Trophoblast cell (in vitro differentiated cells and primary cell): ENCODE data around the gene SOST.

Experiments
- DNase-seq, 2 donors: peaks; one replicate each; pipeline ENCODE4 v3.0.0-alpha.2; 2016
- H2AFZ ChIP-seq: 2 replicates; pipeline ENCODE4 v1.6.1; 2013; ENCODE audit warnings: low read length, moderate library complexity, mild to moderate bottlenecking; ENCODE audit not compliant: insufficient read depth, poor library complexity
- H2AK5ac ChIP-seq: 2 replicates; pipeline ENCODE4 v1.6.1; 2013; ENCODE audit warnings: mild to moderate bottlenecking, low read length
- H2BK120ac ChIP-seq: 2 replicates; pipeline ENCODE4 v1.6.1; 2013; ENCODE audit warnings: low read length, mild to moderate bottlenecking, moderate library complexity; ENCODE audit not compliant: insufficient read depth, poor library complexity
- H2BK12ac ChIP-seq: 2 replicates; pipeline ENCODE4 v1.6.1; 2013; ENCODE audit warnings: mild to moderate bottlenecking, low read length, moderate library complexity
- H2BK5ac ChIP-seq: 2 replicates; pipeline ENCODE4 v1.6.1; 2013; ENCODE audit warnings: low read length, low read depth, moderate library complexity, mild to moderate bottlenecking; ENCODE audit not compliant: poor library complexity
- H3K14ac ChIP-seq: 2 replicates; pipeline ENCODE4 v1.6.1; 2013; ENCODE audit warnings: mild to moderate bottlenecking, low read length
- H3K18ac ChIP-seq: 2 replicates; pipeline ENCODE4 v1.6.1; 2013; ENCODE audit warnings: mild to moderate bottlenecking, low read length
- H3K23ac ChIP-seq: 2 replicates; pipeline ENCODE4 v1.6.1; 2013; ENCODE audit warnings: low read length
- H3K27ac ChIP-seq: 2 replicates; pipeline ENCODE4 v1.5.1; 2013; ENCODE audit warnings: low read depth, mild to moderate bottlenecking, inconsistent platforms, low read length, moderate library complexity
- H3K27me3 ChIP-seq: 2 replicates; pipeline ENCODE4 v1.6.1; 2013; ENCODE audit warnings: inconsistent platforms, mild to moderate bottlenecking, low read length, moderate library complexity; ENCODE audit not compliant: insufficient read depth
- H3K36me3 ChIP-seq, 2 experiments: 1 replicate in 1 of 2; 2 replicates in 1 of 2; pipeline ENCODE4 v1.6.1; 2013; ENCODE audit warnings: low read length in 2 of 2, mild to moderate bottlenecking in 2 of 2, moderate library complexity in 1 of 2; ENCODE audit not compliant: insufficient read depth in 2 of 2, control insufficient read depth in 1 of 2
- H3K4ac ChIP-seq: 2 replicates; pipeline ENCODE4 v1.6.1; 2013; ENCODE audit warnings: low read depth, mild to moderate bottlenecking, low read length, moderate library complexity
- H3K4me1 ChIP-seq, 2 experiments: 1 replicate in 1 of 2; 2 replicates in 1 of 2; pipeline ENCODE4 v1.6.1; 2013; ENCODE audit warnings: low read length in 2 of 2, mild to moderate bottlenecking in 2 of 2, moderate library complexity in 1 of 2; ENCODE audit not compliant: insufficient read depth in 2 of 2, control insufficient read depth in 1 of 2
- H3K4me2 ChIP-seq: 2 replicates; pipeline ENCODE4 v1.6.1; 2013; ENCODE audit warnings: inconsistent platforms, mild to moderate bottlenecking, low read length, moderate library complexity
- H3K4me3 ChIP-seq: 2 replicates; pipeline ENCODE4 v1.5.1; 2013; ENCODE audit warnings: mild to moderate bottlenecking, low read depth, low read length, inconsistent platforms
- H3K79me1 ChIP-seq: one replicate; pipeline ENCODE4 v1.6.1; 2013; ENCODE audit warnings: low read length
- H3K79me2 ChIP-seq: 2 replicates; pipeline ENCODE4 v1.6.1; 2013; ENCODE audit warnings: low read length, mild to moderate bottlenecking; ENCODE audit not compliant: control insufficient read depth, insufficient read depth, poor library complexity
- H3K9ac ChIP-seq: 2 replicates; pipeline ENCODE4 v1.6.1; 2013; ENCODE audit warnings: mild to moderate bottlenecking, low read length
- H3K9me3 ChIP-seq: 2 replicates; pipeline ENCODE4 v1.6.1; 2013; ENCODE audit warnings: low read depth, mild to moderate bottlenecking, control low read depth, inconsistent platforms, low read length; ENCODE audit not compliant: insufficient read depth
- H4K12ac ChIP-seq: 2 replicates; pipeline ENCODE4 v1.6.1; 2013; ENCODE audit warnings: low read depth, mild to moderate bottlenecking, low read length, moderate library complexity
- H4K8ac ChIP-seq: 2 replicates; pipeline ENCODE4 v1.6.1; 2013; ENCODE audit warnings: low read depth, mild to moderate bottlenecking, low read length, moderate library complexity
- H4K91ac ChIP-seq: one replicate; pipeline ENCODE4 v1.6.1; 2013; ENCODE audit warnings: low read depth, mild to moderate bottlenecking, low read length, moderate library complexity
- WGBS: extraction: QIAGEN DNeasy Blood & Tissue Kit; methylation state at CpG from one replicate; pipeline ENCODE4 v1.1.7; 2013; ENCODE audit warnings: missing lambda C conversion rate; ENCODE audit not compliant: insufficient read length, insufficient coverage; ENCODE audit errors: extremely low coverage; 5-methylcytosine and 5-hydroxymethylcytosine counted together

The SOST gene

GRCh38 chr17:43732958-43733357, 25.6 kb downstream of the SOST start:
- no peak overlapping the region for H4K12ac ChIP-seq
- no peaks in the 10 kb centered on the region for H3K36me3 ChIP-seq
- H3K14ac ChIP-seq, result no peak overlapping the region
- no peak overlapping the region for H3K4ac ChIP-seq
- no peak overlapping the region for H3K27ac ChIP-seq
- WGBS, result no CpG with 5 or more reads among the region's 2 CpGs
- H3K4me2 ChIP-seq, result no peak overlapping the region
- no peak overlapping the region for H2BK120ac ChIP-seq
- H3K9ac ChIP-seq, result no peak overlapping the region
- H2AK5ac ChIP-seq, result no peak overlapping the region
- no peak overlapping the region for H2BK12ac ChIP-seq
- no peaks in the 10 kb centered on the region for H3K4me1 ChIP-seq
- no peaks in the 10 kb centered on the region for H3K79me2 ChIP-seq
- no peaks in the 10 kb centered on the region for H3K9me3 ChIP-seq
- no peaks in the 10 kb centered on the region for H3K79me1 ChIP-seq
- no peaks in the 10 kb centered on the region for H3K27me3 ChIP-seq
- H2BK5ac ChIP-seq, result no peak overlapping the region
- no peak overlapping the region for H2AFZ ChIP-seq
- H4K8ac ChIP-seq, result no peak overlapping the region
- no peak overlapping the region for H3K18ac ChIP-seq
- no peak overlapping the region for H3K23ac ChIP-seq
- H3K4me3 ChIP-seq, result no peak overlapping the region
- no peak overlapping the region for H4K91ac ChIP-seq
- DNase-seq, result peak in 1 of 2 donors; percentile 23

DNA sequence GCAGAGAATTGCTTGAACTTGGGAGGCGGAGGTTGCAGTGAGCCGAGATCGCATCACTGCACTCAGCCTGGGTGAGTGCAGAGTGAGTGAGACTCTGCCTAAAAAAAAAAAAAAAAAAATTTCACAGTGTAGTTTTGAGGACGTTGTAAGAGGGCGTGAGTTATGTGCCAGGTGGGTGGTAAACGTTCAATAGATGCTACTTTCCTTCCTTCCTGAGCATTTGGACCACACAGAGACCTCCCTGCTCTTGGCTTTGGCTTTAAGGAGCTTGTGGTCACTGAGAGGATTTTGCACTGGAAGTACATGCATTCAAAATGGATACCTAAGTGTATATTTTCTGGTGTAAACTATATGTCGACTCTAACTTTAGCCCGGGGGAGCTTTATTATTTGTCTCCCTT, 30.5 kb downstream of the SOST start:
- Histone ChIP-seq H3K27ac (no peak overlapping the region), H3K14ac (no peak overlapping the region), H3K4ac (no peak overlapping the region), H3K36me3 (no peaks in the 10 kb centered on the region), H3K4me2 (no peak overlapping the region), H3K18ac (no peak overlapping the region), H3K9me3 (no peaks in the 10 kb centered on the region), H4K12ac (no peak overlapping the region), H3K4me1 (no peaks in the 10 kb centered on the region), H4K91ac (no peak overlapping the region), H3K27me3 (no peaks in the 10 kb centered on the region), H3K9ac (no peak overlapping the region), H2AFZ (no peak overlapping the region), H4K8ac (no peak overlapping the region), H3K23ac (no peak overlapping the region), H3K4me3 (no peak overlapping the region), H2AK5ac (no peak overlapping the region), H3K79me2 (no peaks in the 10 kb centered on the region), H2BK12ac (no peak overlapping the region), H2BK5ac (no peak overlapping the region), H3K79me1 (no peaks in the 10 kb centered on the region), H2BK120ac (no peak overlapping the region)
- no CpG with 5 or more reads among the region's 8 CpGs for WGBS
- DNase-seq, result no peak

- Histone ChIP-seq H2BK5ac (no peak overlapping the region), H3K4ac (no peak overlapping the region), H3K23ac (no peak overlapping the region), H3K79me2 (peaks cover 4% of the 10 kb centered on the region), H3K4me1 (peaks cover 6 to 7% of the 10 kb centered on the region in 2 experiments), H4K8ac (no peak overlapping the region), H3K14ac (no peak overlapping the region), H3K36me3 (no peaks in the 10 kb centered on the region), H2AFZ (no peak overlapping the region), H2BK120ac (no peak overlapping the region), H4K12ac (no peak overlapping the region), H3K27me3 (no peaks in the 10 kb centered on the region), H3K27ac (no peak overlapping the region), H2BK12ac (no peak overlapping the region), H3K18ac (no peak overlapping the region), H2AK5ac (no peak overlapping the region), H3K4me3 (no peak overlapping the region), H3K9me3 (no peaks in the 10 kb centered on the region), H3K9ac (no peak overlapping the region), H3K79me1 (peaks cover 5% of the 10 kb centered on the region), H3K4me2 (no peak overlapping the region), H4K91ac (no peak overlapping the region)
- whole genome bisulfite sequencing, result no CpG with 5 or more reads among the region's 6 CpGs
- peak in 1 of 2 donors; percentile 19 for DNase-seq
Measured at GRCh38 chr17:43723697-43724359, 34.8 kb downstream of the SOST start.

DNA sequence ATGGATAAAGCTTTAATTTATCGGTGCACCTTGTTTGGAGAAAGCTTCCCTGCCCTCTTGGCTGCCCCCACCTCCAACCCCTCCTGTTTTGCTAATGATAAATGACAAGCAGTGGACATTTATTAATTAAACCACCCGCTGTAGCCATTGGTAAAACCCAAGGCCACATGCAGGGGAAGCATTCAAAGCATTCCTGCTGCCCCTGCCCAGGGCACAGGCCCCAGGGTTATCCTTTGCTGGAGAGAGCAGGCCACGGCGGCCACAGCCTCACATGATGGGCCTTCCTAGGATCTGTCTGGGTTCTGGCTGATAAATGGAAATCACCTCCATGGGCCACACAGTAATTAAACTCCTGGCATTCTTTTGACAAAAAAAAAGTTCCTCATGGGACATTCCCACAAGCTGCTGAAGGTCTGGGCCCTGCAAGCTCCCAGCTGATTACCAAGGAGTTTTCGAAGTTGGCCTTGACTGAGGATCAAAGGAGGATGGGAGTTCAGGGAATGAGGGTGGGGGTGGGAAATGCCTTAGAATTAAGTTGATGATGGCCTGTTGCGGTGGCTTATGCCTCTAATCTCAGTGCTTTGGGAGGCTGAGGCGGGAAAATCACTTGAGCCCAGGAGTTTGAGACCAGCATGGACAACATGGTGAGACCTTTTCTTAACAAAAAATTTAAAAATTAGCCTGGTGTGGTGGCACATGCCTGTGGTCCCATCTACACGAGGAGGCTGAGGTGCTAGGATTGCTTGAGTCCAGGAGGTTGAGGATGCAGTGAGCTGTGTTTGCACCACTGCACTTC, 35.5 kb downstream of the SOST start:
- Histone ChIP-seq H2AK5ac (no peak overlapping the region), H2BK120ac (no peak overlapping the region), H3K23ac (no peak overlapping the region), H3K9me3 (no peaks in the 10 kb centered on the region), H4K8ac (no peak overlapping the region), H3K79me1 (peaks cover 5% of the 10 kb centered on the region), H2BK12ac (no peak overlapping the region), H3K4me3 (no peak overlapping the region), H3K79me2 (peaks cover 4% of the 10 kb centered on the region), H3K9ac (no peak overlapping the region), H4K91ac (no peak overlapping the region), H4K12ac (no peak overlapping the region), H3K36me3 (no peaks in the 10 kb centered on the region), H3K18ac (no peak overlapping the region), H3K27me3 (no peaks in the 10 kb centered on the region), H3K4me2 (no peak overlapping the region), H3K4me1 (peaks cover 6 to 7% of the 10 kb centered on the region in 2 experiments), H3K4ac (no peak overlapping the region), H3K27ac (no peak overlapping the region), H3K14ac (no peak overlapping the region), H2AFZ (no peak overlapping the region), H2BK5ac (no peak overlapping the region)
- no CpG with 5 or more reads among the region's 8 CpGs for WGBS
- no peak for DNase-seq
